GM12892 (cell line): Measurements from ENCODE around the gene SPG7.

ENCODE experiments used
- POLR2A ChIP-seq: IDR thresholded peaks from 2 replicates; pipeline ENCODE4 v1.6.1; 2011; ENCODE audit warnings: low read depth, low read length, control low read depth
- POLR2AphosphoS5 ChIP-seq: IDR thresholded peaks from 2 replicates; pipeline ENCODE4 v1.6.1; 2011; ENCODE audit warnings: low read depth, low read length, control low read depth
- TAF1 ChIP-seq: IDR thresholded peaks from 2 replicates; pipeline ENCODE4 v1.6.1; 2011; ENCODE audit warnings: low read depth, mild to moderate bottlenecking, control low read depth, low read length, borderline replicate concordance

DNA sequence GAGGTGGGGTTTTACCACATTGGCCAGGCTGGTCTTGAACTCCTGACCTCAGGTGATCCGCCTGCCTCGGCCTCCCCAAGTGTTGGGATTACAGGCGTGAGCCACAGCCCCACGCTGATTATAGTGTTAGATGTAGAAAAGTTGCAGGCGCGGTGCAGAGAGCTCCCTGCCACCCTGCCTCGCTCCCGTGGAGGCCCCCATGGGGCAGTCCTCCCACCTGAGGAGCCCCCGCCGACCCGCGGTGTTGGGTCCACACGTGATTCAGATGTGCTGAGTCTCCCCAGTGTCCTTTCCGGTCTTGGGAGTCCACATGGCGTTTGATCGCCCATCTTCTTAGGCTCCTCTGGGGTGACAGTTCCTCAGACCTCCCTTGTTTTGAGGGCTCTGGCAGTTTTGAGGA lies 47.1 kb downstream of the SPG7 start:
- TF ChIP-seq POLR2A (no peak), POLR2AphosphoS5 (no peak), TAF1 (no peak)
